ENCODE results near the gene USP40.

Gene USP40

GRCh38 chr2:233440314-233440713, 126.3 kb downstream of the USP40 start:
- no peak for DNase-seq

- DNase-seq, result no peak
These were observed 127.4 kb downstream of the USP40 start for GRCh38 chr2:233439191-233439590.

- no peak for DNase-seq
These were observed 127.9 kb downstream of the USP40 start for GRCh38 chr2:233438573-233439147.

GRCh38 chr2:233437439-233437955, 129.1 kb downstream of the USP40 start:
- no peak for DNase-seq

- no peak for DNase-seq
These were observed 129.7 kb downstream of the USP40 start for GRCh38 chr2:233436691-233437438.

- no peak for DNase-seq
These were observed 130.4 kb downstream of the USP40 start for GRCh38 chr2:233436191-233436581.

GRCh38 chr2:233435436-233436190, 131.0 kb downstream of the USP40 start:
- no peak for DNase-seq

GRCh38 chr2:233434666-233435330, 131.8 kb downstream of the USP40 start:
- no peak for DNase-seq

GRCh38 chr2:233433794-233434193, 132.8 kb downstream of the USP40 start:
- DNase-seq, result no peak

- no peak for DNase-seq
These were observed 133.6 kb downstream of the USP40 start for GRCh38 chr2:233433029-233433428.

- DNase-seq, result no peak
These were observed 135.9 kb downstream of the USP40 start for GRCh38 chr2:233430651-233431050.

- no peak for DNase-seq
These were observed 136.5 kb downstream of the USP40 start for GRCh38 chr2:233430081-233430480.

- DNase-seq, result peak; percentile 46
These were observed 137.2 kb downstream of the USP40 start for GRCh38 chr2:233429175-233429897.

- DNase-seq, result no peak
These were observed 138.1 kb downstream of the USP40 start for GRCh38 chr2:233428438-233428837.

- DNase-seq, result peak; percentile 55
These were observed 138.6 kb downstream of the USP40 start for GRCh38 chr2:233428008-233428407.

- DNase-seq, result peak; percentile 67
These were observed 139.8 kb downstream of the USP40 start for GRCh38 chr2:233426619-233427342.
